ENCODE results near the gene HIPK2.
"Not testable (repeated sequence)": the region's sequence is repeated elsewhere in the genome, so short reads cannot be mapped to it uniquely, and the experiment has no call there.

Gene HIPK2

DNA sequence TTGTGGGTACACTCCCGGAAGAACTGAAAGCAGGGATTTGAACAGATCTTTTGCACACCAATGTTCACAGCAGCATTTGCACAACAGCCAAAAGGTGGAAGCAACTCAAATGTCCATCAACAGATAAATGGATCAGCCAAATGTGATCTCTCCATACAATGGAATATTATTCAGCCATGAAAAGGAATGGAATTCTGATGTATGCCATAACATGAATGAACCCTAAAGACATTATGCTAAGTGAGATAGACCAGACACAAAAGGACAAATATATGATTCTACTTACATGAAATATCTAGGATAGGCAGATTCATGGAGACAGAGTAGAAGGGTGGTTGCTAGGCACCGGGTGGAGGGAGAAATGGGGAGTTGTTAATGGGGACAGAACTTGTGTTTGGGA, 217.6 kb downstream of the HIPK2 start:
- no peak for DNase-seq

DNA sequence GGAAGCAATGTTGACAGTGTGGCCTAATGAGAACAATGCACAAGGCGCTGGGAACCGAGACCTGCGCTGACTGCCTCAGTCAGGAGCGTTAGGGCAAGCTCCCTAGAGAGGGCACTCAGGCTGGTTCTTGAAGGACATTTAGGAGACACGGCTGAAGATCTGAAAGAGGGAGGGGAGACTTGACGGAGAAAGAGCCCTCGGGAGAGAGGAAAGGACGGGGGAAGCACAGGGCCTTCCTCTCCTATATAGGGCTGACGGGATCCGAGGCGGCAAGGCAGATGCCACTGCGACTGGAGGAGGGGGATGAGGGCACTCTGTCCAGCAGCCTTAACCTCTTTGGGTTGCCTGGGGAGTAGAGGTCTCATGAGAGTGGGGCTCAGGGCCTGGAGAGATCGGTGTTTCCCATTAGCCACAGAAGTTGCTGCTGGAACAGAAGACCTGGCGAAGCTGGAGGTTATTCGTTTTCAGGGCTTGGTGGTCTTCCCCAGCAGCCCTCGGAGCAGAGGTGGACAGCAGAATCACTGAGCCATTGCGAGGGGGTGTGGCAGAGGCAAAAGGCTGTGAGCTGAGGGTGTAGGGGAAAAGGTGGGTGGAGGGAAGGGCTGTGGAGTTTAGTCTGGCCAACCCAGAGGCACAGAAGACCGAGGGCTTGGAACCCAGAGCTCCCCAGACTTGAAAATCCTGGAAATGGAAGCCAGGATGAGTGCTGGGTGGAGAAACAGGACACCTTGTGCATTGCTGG, 218.3 kb downstream of the HIPK2 start:
- no peak for DNase-seq

DNA sequence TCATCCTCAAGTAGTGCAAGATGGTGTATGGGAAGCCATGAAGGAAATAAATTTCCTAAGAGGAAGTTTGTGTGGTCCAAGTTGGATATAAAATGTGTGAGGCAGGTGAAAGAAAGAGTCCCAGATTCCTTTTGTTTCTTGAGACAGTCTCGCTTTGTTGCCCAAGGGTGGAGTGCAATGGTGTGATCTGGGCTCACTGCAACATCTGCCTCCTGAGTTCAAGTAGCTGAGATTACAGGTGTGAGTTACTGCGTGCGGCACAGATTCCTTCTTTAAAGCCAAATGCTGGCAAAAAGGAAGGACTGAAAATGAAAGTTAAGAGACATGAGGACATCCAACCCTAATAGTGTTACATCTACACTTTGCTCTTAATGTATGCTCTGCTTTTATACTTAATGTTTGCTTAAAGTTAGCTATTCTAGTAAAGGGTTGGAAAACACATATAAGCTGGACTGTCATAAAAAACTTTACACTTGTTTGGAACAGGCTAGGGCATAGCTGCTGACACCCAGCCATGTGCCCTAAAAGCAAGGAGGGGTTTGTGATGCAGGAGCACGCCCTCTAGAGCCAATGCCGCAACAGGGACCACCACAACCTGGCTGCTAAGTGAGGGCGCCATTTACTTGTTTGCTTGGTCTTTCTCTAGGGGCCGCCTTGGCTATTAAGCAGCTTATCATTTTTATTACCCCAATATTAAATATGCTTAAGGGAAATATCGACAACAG, 219.8 kb downstream of the HIPK2 start:
- DNase-seq: no peak

DNA sequence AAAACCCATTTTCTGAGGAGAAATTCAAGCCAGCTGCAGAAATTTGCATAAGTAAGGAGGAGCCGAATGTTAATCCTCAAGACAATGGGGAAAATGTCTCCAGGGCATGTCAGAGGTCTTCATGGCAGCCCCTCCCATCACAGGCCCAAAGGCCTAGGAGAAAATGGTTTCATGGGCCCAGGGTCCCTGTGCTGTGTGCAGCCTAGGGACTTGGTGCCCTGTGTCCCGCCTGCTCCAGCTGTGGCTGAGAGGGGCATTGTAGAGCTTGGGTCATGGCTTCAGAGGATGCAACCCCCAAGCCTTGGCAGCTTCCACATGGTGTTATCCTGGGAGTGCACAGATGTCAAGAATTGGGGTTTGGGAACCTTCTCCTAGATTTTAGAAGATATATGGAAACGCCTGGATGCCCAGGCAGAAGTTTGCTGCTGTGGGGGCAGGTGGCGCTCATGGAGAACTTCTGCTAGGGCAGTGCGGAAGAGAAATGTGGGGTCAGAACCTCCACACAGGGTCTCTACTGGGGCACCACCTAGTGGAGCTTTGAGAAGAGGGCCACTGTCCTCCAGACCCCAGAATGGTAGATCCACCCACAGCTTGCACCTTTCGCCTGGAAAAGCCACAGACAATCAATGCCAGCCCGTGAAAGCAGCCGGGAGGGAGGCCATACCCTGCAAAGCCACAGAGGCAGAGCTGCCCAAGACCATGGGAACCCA, 223.7 kb downstream of the HIPK2 start:
- DNase-seq: not testable (repeated sequence)

DNA sequence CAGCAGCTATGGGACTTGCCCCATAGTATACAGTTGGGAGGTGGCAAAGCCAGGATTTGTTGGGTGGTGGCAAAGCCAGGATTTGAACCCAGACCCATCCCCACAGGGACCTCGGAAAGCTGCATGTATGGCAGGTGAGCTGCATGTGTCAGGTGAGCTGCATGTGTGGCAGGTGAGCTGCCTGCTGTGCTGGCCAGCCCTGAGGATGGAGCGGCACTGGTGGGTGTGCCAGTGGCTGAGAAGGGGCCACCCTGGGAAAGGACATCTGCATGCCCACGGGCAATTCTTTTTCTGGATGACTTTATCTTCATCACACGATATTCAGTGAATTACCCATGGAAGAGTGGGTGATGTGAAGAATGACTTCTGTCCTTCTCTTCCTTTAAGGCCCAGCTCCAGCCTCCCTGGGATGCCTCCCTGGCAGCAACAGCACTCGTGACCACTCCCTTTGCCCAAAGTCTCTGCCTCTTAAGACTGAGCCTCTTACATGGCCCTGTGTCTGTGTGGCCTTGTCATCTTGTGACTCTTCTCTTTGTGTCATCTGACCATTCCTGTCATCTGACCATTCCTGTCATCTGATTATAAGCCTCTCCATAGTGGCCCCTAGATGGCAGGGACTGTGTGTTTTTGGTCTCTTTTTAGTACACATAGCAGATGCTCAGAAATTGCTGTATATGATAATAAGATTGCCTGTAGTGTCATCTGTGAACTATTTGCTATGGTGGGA, 229.3 kb downstream of the HIPK2 start:
- DNase-seq: no peak

DNA sequence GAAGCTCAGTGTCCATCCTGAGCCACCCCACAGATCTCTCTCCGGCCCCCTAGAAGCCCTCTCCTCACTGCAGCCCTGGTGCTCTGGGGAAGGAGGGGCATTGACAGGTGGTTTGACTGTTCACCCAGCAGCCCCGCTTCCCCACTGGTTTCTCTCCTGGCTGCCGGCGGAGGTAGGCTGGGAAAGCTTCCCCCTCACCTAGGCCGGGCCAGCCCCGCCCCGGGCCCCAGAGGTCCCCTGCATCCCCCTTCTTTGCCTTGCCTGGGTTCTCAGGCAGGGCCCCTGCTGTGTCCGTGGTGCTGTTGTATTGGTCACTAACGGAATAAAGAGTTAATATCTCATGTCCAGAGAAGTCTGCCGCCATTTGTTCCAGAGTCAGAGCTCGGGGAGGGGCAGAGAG, 233.2 kb downstream of the HIPK2 start:
- DNase-seq: no peak

DNA sequence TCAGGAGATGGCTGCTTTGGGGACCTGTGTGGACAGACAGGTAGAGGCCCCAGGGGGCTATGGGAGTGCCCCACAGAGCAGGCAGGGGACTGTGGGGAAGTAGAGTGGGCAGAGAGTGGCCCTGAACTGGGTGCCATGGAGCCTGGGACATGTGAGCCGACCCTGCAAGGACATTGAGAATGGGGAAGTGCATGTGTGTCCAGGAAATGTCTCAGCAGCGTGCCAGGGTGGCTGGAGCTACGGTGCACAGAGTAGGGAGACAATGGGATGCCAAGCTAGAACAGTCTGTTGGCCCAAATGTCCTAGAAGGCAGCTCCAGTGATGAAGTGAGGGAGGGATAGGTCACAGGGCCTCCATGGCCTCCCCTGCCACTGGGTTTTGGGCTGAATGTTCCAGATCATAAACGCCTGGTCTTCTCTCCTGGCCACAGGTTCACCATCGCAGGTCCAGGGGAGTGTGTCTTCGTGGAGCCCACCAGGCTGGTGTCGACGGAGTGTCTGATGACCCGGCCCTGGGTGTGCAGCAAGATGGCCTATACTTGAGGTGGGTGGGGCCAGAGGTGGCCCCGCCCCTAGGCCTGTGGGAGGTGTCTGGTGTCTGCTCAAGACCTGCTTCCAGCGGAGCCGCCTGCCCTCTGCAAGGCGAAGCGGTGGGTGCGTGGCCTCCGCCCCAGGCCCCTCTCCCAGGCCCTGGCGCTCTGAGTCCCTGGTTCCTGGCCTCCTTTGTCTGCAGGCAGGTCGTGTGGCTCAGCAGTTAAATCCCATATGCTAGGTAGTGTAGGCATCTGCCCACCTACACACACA, 233.8 kb downstream of the HIPK2 start:
- no peak for DNase-seq

DNA sequence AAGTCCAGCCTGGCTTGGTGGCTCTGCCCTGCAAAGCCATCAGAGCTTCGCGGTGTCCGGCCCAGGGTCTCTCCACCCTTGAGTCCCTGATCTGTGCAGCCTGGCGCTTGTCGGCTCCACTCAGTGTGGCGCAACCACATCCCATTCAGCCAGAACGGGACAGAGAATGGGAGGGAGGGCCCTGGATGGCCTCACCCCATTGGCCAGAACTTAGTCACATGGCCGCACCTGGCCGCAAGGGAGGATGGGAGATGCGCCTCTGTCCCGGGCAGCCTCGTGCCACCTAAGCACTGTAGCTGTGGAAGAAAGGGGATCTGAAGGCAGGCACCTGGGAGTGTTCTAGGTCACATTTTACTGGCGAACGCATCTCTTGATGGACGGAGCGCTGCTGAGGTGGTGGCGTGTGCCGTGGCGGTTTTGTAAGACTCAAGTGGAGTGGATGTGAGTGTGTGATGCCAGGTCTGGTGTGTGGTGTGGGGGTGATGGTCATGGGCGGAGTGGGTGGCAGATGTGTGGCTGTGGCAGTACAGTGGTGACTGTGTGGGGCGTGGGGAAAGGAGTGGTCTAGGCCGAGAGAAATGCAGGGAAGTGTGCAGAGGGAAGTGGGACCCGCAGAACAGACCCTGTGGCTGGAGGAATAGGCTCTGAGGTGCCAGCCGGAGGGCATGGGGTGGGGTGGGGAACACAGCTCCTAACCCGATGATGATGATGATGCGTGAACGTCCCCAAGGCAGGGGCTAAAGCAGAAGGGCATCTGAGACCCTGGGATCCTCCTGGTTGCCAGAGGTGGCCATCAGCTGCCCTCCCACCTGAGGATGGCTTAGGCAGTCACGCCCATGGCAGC, 235.3 kb downstream of the HIPK2 start:
- no peak for DNase-seq

DNA sequence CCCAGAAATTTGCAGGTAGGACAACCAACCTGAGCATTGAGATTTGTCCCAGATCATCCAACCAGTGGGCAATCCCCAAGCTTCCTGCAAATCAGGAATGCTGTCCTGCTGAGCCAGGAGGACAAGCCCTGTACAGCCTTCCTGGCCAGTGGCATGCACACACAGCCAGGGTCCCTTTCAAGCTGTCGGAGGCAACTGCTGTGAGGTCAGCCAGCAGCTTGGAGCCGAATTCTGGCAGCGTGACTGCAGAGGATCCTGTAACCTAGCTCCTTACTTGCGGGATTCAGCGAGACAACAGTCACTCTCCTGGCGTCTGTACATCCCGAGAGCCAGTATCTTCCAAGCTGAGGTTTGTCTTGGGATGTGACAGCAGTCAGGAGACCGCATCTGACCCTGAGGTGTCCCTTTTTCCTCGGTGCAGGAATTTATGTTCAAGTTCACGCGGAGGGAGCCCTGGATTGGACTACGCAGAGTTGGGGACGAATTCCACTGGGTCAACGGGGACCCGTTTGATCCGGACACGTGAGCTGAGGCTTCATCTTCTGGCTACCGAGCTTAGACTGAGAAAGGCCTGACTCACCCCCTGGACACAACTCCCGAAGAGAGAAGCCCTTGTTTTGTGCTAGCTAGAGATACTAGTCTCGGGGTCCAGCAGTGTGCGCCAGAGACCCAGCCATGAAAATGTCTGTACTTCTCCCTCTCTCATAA, 236.0 kb downstream of the HIPK2 start:
- no peak for DNase-seq

DNA sequence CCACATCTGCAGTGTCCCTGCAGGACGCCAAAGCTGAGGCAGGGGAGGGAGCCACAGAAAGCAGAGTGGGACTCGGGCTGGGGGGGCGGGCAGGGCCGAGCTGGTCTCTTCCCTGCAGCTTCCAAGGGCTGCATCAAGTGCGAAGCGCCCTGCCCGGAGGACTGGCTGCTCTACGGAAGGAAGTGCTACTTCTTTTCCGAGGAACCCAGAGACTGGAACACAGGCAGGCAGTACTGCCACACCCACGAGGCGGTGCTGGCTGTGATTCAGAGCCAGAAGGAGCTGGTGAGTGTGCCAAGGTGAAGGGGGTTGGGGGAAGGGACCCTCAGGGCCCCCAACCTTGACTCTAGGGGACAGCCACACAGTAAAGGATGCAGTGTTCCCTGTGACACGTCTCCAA, 237.6 kb downstream of the HIPK2 start:
- no peak for DNase-seq

DNA sequence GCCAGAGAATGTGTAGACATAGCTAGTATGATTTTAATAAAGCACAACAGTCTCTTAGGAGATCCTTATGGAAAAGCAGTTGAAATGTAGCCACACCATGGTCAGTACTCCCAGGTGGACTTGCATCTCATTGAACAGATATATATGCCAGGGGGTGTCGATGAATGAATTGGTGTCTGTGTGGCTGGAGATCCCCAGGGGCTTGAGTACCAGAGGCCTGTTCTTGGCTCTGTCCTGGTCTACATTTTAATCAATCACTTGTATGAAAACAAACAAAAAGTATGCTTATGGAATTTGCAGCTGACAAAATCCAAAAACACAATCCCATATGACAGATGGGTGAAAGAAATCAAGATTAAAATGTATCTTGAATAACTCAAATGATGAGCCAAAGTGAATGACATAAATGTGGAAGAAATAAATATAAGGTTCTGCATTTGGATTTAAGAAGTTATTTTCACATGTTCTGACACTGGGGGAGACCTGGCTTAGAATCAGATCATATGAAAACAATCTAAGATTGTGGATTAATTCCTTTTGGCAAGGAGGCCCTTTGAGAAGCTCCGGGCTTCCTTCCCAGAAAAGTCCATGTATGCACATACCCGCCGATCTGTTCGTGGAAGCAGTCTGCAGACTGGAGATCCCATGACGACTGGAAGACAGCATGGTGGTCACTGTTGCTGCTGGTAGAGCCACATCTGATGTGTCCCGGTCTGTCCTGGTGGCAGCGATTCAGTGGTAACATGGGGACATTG, 238.7 kb downstream of the HIPK2 start:
- DNase-seq: no peak

DNA sequence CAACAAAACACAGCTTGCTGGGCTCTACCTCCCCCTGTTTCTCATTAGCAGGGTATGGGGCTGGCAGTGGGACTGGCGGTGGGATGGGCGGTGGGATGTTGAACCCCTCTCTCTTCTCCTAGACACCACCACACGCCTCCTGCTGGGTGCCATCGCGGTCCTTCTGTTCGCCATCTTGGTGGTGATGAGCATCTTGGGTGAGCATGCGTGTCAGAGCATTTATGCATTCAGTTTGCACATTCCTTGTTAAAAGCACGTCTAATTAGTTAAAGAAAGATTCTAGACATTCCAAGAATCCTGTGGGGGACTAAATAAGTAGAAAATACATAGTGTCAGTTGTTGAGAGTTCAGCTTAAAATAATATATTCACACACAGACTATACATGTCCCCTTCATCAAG, 241.6 kb downstream of the HIPK2 start:
- DNase-seq: no peak

DNA sequence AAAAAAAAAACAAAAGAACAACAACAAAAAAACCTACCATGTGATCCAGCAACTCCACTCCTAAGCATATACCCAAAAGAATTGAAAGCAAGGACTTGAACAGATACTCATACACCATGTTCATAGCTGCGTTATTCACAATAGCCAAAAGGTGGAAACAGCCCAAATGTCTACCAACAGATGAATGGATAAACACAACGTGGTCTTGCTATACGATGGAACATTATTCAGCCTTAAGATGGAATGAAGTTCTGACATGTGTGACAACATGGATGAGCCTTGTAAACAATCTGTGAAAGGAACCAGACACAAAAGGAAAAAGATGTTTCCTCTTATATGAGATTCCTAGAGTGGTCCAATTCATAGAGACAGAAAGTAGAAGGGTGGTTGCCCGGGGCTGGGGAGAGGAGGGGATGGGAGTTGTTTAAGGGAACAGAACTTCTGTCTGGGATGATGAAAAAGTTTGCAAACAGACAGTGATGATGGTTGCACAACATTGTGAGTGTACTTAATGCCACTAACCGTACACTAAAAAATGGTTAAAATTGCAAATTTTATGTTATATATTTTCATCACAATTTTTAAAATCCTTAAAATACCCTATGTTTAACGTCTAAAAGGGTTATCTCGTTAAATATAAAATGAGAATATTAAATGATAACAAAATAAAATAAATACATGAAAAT, 242.7 kb downstream of the HIPK2 start:
- no peak for DNase-seq

DNA sequence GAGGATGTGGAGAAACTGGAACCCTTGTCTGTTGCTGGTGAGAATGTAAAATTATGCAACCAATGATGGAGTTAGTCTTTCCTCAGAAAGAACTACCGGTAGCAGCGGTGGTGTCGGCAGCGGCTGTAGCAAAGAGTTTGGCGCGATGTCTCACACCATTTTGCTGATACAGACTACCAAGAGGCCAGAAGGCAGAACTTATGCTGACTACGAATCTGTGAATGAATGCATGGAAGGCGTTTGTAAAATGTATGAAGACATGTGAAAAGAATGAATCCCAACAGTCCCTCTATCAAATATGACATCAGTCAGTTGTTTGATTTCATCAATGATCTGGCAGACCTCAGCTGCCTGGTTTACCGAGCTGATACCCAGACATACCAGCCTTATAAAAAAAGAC, 243.7 kb downstream of the HIPK2 start:
- DNase-seq: no peak

DNA sequence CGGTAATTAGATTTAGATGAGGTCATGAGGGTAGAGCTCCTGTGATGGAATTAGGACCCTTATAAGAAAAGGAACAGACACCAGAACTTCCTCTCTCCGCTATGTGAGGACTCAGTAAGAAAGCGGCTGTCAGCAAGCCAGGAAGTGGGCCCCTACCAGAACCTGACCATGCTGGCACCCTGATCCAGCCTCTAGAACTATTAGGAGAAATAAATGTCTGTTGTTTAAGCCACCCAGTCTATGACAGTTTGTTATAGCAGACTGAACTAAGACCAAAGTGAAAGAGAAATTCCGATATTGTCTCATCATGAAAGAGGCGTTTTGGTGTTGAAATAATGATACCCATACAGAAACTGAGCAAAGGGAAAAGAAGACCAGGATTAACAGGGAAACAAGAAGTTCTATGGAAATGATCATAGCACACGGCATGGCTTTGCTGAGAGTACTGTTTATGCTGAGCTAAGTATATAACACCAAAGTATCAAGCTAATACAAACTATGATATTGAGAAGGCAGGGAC, 245.1 kb downstream of the HIPK2 start:
- DNase-seq: no peak

DNA sequence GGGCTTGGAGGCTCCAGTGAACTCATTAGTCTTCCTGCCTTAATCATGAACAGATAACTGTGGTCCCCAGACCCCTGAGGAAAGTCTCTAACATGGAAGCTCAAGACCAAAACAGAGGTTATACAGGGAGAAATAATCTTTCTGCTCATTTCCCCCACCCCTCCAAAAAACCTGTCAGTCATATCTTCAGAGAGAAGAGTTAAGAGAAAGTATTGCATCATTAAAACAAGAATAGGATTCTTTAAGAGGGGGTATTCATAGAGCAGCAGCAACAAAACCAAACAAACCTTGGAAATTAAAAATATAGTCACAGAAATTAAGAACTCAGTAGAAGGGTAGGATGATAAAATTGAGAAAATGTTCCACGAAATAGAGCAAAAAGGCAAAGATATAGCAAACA, 246.7 kb downstream of the HIPK2 start:
- DNase-seq: no peak

DNA sequence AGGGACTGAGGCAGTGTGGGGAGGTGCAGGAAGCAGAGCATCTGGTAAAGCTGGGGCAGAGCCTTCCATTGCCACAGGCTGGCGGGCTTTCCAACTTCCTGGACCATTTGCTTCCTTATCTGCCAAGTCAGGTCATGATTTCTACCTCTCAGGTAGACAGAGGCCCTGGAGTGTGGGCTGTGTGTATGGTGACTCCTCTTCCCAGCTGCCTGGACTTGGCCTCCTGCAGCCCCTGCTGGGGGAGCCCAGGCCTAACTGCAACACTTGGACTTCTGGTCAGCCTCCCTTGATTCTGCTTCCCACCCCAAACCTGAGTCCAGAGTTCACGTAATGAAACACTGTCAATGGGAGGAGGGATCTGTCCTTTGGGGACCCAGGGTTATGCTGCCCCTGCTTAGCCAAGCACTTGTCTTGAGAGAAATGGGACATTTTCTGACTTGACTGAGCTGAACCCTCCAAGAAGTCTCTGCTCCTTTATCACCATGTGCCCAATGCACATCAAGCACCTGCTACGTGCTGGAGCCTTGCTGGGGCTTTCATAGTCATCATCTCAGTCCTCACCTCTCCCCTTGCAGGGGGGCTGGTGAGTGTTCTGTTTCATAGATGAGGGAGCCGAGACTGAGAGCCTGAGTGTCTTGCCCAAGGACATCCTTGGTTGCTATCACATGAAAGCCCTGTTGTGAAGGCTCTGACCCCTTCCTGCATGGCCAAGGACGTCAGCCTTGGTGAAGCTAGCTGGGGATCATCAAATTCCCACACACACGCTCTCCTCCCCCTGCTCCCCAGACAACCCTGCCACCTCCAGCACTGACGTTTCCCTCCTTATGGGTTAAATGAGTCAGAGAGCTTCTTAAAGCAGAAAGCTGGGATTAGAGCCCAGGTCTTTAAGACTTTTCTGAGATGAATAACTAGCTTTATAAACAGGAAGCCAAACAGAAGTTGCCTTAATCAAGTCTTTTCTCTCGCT, 250.9 kb downstream of the HIPK2 start:
- DNase-seq: no peak

DNA sequence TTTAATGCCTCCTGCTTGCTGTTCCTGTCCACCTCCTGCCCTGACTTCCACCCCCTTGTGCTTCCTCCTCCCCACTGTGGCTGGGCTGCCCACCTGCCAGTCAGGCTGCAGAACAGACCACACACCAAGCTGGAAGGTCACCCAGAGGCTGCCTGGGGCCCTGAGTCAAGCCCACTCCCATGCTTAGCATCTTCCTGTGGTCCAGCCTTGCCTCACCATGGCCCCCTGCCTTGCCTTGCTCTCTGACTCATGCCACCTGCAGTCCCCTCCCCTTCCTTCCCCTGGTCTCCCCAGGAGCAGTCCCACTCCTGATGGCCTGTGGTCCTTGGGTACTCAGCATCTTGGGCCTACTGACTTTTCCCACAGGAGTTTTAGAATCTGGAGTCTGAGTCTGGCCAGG, 252.0 kb downstream of the HIPK2 start:
- DNase-seq: no peak

Measured in SHP77 treated with DMSO at 0.1 percent for 48 hours (cell line).